Adrenal gland (tissue), 12 donors: ENCODE data around the gene NEK2. TPM values are rescaled to one million over a fixed set of nuclear protein-coding genes. Genes with fewer than 3 reads are reported as not detected.

ENCODE experiments used
- DNase-seq, 7 donors: peaks; one replicate each; pipeline ENCODE4 v3.0.0-alpha.2; 2019 to 2020
- H3K27ac ChIP-seq, 5 donors: fragments of 200-600 bp; sonication (generic) in 4 of 5; 1 replicate in 3 of 5; 2 replicates in 2 of 5; pipeline versions ENCODE4 v1.5.1 to v1.8.0; 2016 to 2020; ENCODE audit warnings: mild to moderate bottlenecking in 1 of 5
- H3K27me3 ChIP-seq: fragments of 200-600 bp; 2 replicates; pipeline ENCODE4 v1.8.0; 2021
- H3K36me3 ChIP-seq, 2 donors: fragments of 200-600 bp; replicated peaks in 1 of 2; 1 replicate in 1 of 2; 2 replicates in 1 of 2; pipeline versions ENCODE4 v1.5.1 to v1.8.0; 2018 to 2022
- H3K4me1 ChIP-seq, 2 donors: fragments of 200-600 bp; replicated peaks in 1 of 2; 1 replicate in 1 of 2; 2 replicates in 1 of 2; pipeline versions ENCODE4 v1.5.1 to v1.8.0; 2018 to 2021
- H3K4me3 ChIP-seq, 4 donors: fragments of 200-600 bp; sonication (generic) in 3 of 4; one replicate each; pipeline ENCODE4 v1.5.1; 2016 to 2018
- H3K9me3 ChIP-seq, 3 donors: fragments of 200-600 bp; sonication (generic) in 1 of 3; replicated peaks in 1 of 3; 1 replicate in 2 of 3; 2 replicates in 1 of 3; pipeline versions ENCODE4 v1.5.1 to v1.8.0; 2016 to 2021
- CTCF ChIP-seq, 6 experiments: fragments of 450-650 bp in 4 of 6; fragments of 200-600 bp in 2 of 6; sonication (generic) in 1 of 6; IDR thresholded peaks; 1 replicate in 5 of 6; 2 replicates in 1 of 6; pipeline versions ENCODE4 v1.5.1 to v1.8.0; 2016 to 2021; ENCODE audit warnings: antibody characterized with exemption in 6 of 6, mild to moderate bottlenecking in 2 of 6, moderate library complexity in 1 of 6
- POLR2A ChIP-seq, 2 donors: fragments of 450-650 bp; IDR thresholded peaks; one replicate each; pipeline ENCODE4 v1.6.1; 2017; ENCODE audit warnings: antibody characterized with exemption in 2 of 2, mild to moderate bottlenecking in 2 of 2, moderate library complexity in 1 of 2
- WGBS, 4 donors: extraction: QIAGEN DNeasy Blood & Tissue Kit in 2 of 4; methylation state at CpG; one replicate each; pipeline versions ENCODE4 v1.1.5 to v1.1.7; 2013 to 2017; 5-methylcytosine and 5-hydroxymethylcytosine counted together
- intact Hi-C, 2 donors: fragments of 100-400 bp; cut with DNase I; formaldehyde crosslinking; loops; one replicate each; pipeline versions ENCODE4 v1.14.1 to v1.15.0; 2022 to 2023
- polyA plus RNA-seq, 3 donors: library from polyadenylated mRNA; stranded (reverse); fragments of 200-250 nt in 2 of 3; fragments of 350-450 nt in 1 of 3; fragmentation: Illumina TruSeq in 1 of 3; extraction: RNeasy Lipid Tissue Mini Kit (QIAGEN cat#74804) in 1 of 3; gene quantifications; one replicate each; pipeline ENCODE4 v1.2.3, GENCODE V29; 2013 to 2014
- total RNA-seq, 9 donors: library from RNA; depleted of rRNA in 4 of 9; stranded (reverse); fragments of >200 nt in 4 of 9; fragments of 120-200 nt in 1 of 9; fragmentation: NEBNext Ultra II Directional in 1 of 9; extraction: Animal tissue kit (Norgen Biotek cat#: 25700) in 1 of 9; gene quantifications; one replicate each; pipeline versions ENCODE4 v1.1.0 to v1.2.4, GENCODE V29; 2013 to 2023
- donor health status: healthy with polysubstance abuse.
- donor health status: Bipolar disorder and iron deficiency.
- donor health status: DM: yes; HTN: yes; CAD: no.
- donor health status: DM: no; HTN: no; CAD: no.
- donor health status: DM: no; HTN: no; CAD: no.
- donor health status: DM: yes; HTN: yes; CAD: no.

NEK2 gene
- total and polyA plus RNA-seq, 12 donors = 0.08 to 19.9 (median 0.95) TPM

GRCh38 chr1:211711315-211711705, 35.9 kb upstream of the NEK2 start:
- Histone ChIP-seq H3K27me3 (no peaks in the 10 kb centered on the region), H3K9me3 (no peaks in the 10 kb centered on the region), H3K27ac (no peak overlapping the region), H3K4me1 (no peaks in the 10 kb centered on the region), H3K4me3 (no peak overlapping the region), H3K36me3 (no peaks in the 10 kb centered on the region)
- TF ChIP-seq CTCF (IDR thresholded peaks at IDR 0.05) (no peak), POLR2A (IDR thresholded peaks at IDR 0.05) (no peak)
- 93 to 97% (median 95%) methylated on average over 4 of the region's 4 CpGs for WGBS, 4 donors
- DNase-seq = no peak
- intact Hi-C loops = no loop called here

GRCh38 chr1:211710566-211711314, 35.3 kb upstream of the NEK2 start:
- 79 to 89% (median 83%) methylated on average over 6 of the region's 6 CpGs for WGBS, 4 donors
- Histone ChIP-seq H3K36me3 (no peaks in the 10 kb centered on the region), H3K4me3 (no peak overlapping the region), H3K4me1 (no peaks in the 10 kb centered on the region), H3K27me3 (no peaks in the 10 kb centered on the region), H3K27ac (no peak overlapping the region), H3K9me3 (no peaks in the 10 kb centered on the region)
- intact Hi-C loops = no loop called here
- TF ChIP-seq POLR2A (IDR thresholded peaks at IDR 0.05) = no peak
- TF ChIP-seq CTCF (IDR thresholded peaks at IDR 0.05) = no peak
- no peak for DNase-seq

GRCh38 chr1:211708926-211709325, 33.5 kb upstream of the NEK2 start:
- H3K36me3 ChIP-seq = no peaks in the 10 kb centered on the region
- H3K27ac ChIP-seq = no peak overlapping the region
- H3K9me3 ChIP-seq = no peaks in the 10 kb centered on the region
- H3K4me3 ChIP-seq = no peak overlapping the region
- 85 to 95% (median 90%) methylated on average over 4 of the region's 4 CpGs for WGBS, 4 donors
- H3K27me3 ChIP-seq = no peaks in the 10 kb centered on the region
- no peak for DNase-seq
- TF ChIP-seq POLR2A (IDR thresholded peaks at IDR 0.05) (no peak), CTCF (IDR thresholded peaks at IDR 0.05) (no peak)
- no peaks in the 10 kb centered on the region for H3K4me1 ChIP-seq
- intact Hi-C loops = no loop called here

GRCh38 chr1:211708006-211708405, 32.6 kb upstream of the NEK2 start:
- intact Hi-C loops = no loop called here
- WGBS, 4 donors = 93 to 96% (median 93%) methylated on average over 6 of the region's 6 CpGs

More at GRCh38 chr1:211708006-211708405, 32.6 kb upstream of the NEK2 start:
- H3K36me3 ChIP-seq = no peaks in the 10 kb centered on the region
- TF ChIP-seq CTCF (IDR thresholded peaks at IDR 0.05) (no peak), POLR2A (IDR thresholded peaks at IDR 0.05) (no peak)
- H3K4me1 ChIP-seq = no peaks in the 10 kb centered on the region
- H3K27ac ChIP-seq = no peak overlapping the region
- no peaks in the 10 kb centered on the region for H3K27me3 ChIP-seq
- no peaks in the 10 kb centered on the region for H3K9me3 ChIP-seq
- H3K4me3 ChIP-seq = no peak overlapping the region
- DNase-seq = no peak
